GM06990 (cell line): Measurements from ENCODE around the gene LRMDA.

Experiments used
- DNase-seq: peaks from one replicate; pipeline ENCODE4 v3.0.0-alpha.2; 2011; ENCODE audit not compliant: insufficient read length; ENCODE audit errors: extremely low read depth
- H3K27me3 ChIP-seq: replicated peaks from 2 replicates; pipeline ENCODE4 v1.6.0; 2011; ENCODE audit warnings: low read length; ENCODE audit not compliant: control insufficient read depth, insufficient read depth
- H3K36me3 ChIP-seq: 2 replicates; pipeline ENCODE4 v1.5.1; 2011; ENCODE audit warnings: low read length; ENCODE audit not compliant: control insufficient read depth, insufficient read depth
- H3K4me3 ChIP-seq: replicated peaks from 2 replicates; pipeline ENCODE4 v1.5.1; 2011; ENCODE audit warnings: low read depth, mild to moderate bottlenecking, control low read depth, low read length
- CTCF ChIP-seq: IDR thresholded peaks from 2 replicates; pipeline ENCODE4 v1.5.1; 2011; ENCODE audit warnings: low read length, control low read depth, mild to moderate bottlenecking, inconsistent platforms; ENCODE audit not compliant: insufficient read depth, poor library complexity, severe bottlenecking

LRMDA gene

DNA sequence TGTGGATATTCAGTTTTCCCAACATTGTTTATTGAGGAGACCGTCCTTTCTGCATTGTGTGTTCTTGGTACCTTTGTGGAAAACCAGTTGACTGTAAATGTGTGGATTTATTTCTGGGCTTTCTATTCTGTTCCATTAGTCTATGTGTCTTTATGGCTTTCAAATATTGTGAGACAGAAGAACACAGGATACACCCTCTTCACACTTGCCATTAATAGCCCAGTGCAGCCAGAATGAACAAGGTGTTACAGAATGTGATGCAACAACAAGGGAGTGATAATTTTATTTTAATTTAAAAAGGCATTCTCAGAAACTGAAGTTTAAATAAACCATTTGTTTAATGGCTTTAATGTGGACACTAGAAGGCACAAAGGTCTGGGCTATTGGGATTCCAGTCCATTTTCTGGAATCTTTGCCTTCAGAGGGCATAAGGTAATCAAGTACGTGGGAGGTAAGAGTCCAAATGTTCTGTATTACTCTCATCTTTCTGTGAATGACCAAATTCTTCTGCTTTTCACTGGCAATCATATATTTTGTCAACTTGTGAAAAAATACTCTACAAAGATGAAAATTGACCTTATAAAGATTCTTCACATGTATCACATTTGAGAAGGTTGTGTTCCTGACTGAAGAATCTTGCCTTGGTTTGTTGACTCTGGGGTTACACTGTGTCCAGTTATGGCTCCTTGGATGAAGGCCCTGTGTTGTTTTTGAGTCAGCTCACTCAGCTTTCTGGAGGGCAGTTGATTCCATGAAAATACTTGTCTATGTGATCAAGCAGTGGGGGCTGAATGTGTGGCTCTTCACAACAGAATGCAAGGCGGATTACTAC lies 962.7 kb downstream of the LRMDA start:
- Histone ChIP-seq H3K27me3 (no peaks in the 10 kb centered on the region), H3K4me3 (no peak overlapping the region), H3K36me3 (no peaks in the 10 kb centered on the region)
- TF ChIP-seq CTCF, result no peak
- DNase-seq, result no peak

DNA sequence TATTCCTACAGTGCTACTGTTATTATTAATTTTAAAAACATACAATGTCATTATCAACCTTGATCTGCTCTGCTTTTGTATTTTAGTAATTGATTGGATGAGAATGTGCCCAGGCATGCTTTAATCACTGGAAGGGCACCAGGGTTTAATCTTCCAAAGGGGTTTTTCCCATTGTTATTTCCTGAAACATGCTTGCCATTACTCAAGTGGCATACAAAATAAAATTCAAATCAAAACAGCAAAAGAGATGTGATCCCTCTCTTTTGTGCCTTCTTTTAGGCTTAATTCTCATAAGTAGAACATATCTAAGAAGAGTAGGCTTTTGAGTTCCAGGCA lies 963.3 kb downstream of the LRMDA start:
- Histone ChIP-seq H3K27me3 (no peaks in the 10 kb centered on the region), H3K36me3 (no peaks in the 10 kb centered on the region), H3K4me3 (no peak overlapping the region)
- TF ChIP-seq CTCF, result no peak
- no peak for DNase-seq

GRCh38 chr10:76395251-76395650 lies 963.8 kb downstream of the LRMDA start:
- H3K27me3 ChIP-seq, result no peaks in the 10 kb centered on the region
- H3K36me3 ChIP-seq, result no peaks in the 10 kb centered on the region
- TF ChIP-seq CTCF, result no peak
- no peak overlapping the region for H3K4me3 ChIP-seq
- no peak for DNase-seq

GRCh38 chr10:76396134-76396533 lies 964.7 kb downstream of the LRMDA start:
- no peak for DNase-seq

GRCh38 chr10:76397181-76398042 lies 966.0 kb downstream of the LRMDA start:
- no peaks in the 10 kb centered on the region for H3K27me3 ChIP-seq
- no peak overlapping the region for H3K4me3 ChIP-seq
- H3K36me3 ChIP-seq, result no peaks in the 10 kb centered on the region
- no peak for DNase-seq
- no peak for TF ChIP-seq CTCF

More at GRCh38 chr10:76396134-76396533, 964.7 kb downstream of the LRMDA start:
- no peaks in the 10 kb centered on the region for H3K27me3 ChIP-seq
- H3K4me3 ChIP-seq, result no peak overlapping the region
- TF ChIP-seq CTCF, result no peak
- H3K36me3 ChIP-seq, result no peaks in the 10 kb centered on the region
